Measurements from ENCODE around the gene GINS1. TPM values are rescaled to one million over a fixed set of nuclear protein-coding genes. Genes with fewer than 3 reads are reported as not detected.

GINS1 gene
- total and polyA plus RNA-seq, 2 of the 13 experiments (the other 11 are each of a cell fraction or from before 2014, with no cell fraction given), result 14.6 to 59.9 TPM

DNA sequence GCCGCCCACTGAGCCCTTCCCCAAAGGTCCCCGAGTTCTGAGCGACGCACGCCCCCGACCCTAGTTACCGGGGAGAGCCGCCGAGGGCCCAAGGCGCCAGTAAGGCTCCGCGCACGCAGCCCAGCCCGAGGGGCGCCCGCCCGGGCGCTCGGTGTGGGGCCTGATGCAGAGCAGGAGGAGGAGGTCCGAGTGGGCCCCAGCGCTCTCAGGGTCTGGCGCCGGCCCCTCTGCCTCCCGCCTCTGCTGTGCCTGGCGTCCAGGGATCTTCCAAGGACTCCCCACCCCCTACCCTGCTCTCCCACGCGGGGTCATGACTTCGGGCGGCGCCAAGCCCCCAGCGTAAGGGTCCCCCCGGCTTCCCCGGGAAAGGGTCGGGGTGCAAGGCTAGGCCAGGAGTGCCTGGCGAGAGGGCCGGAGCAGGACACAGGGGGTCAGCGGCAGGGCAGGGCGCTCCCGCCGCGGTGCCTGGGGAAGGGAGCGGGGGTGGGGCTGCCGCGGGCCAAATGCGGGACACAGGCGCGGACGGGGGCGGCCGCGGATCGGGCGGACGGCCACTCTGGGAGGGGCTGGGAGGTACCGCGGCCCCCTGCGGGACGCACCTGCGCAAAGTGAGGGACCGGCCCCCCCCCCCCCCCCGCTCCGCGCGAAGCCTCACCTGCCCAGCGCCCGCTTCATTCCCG is 17.5 kb upstream of the GINS1 start (continued):
- TF ChIP-seq ASH2L (IDR thresholded peaks at IDR 0.05; ENCODE audit: insufficient read length, low read depth, low read length) (peak; percentile 93), ZNF225 (CRISPR knock-in tag; IDR thresholded peaks at IDR 0.05) (0 out of 2 replicates have a peak, but pooled peaks have one; percentile 62), TCF12 (IDR thresholded peaks at IDR 0.05) (no peak), TCF12 (CRISPR knock-in tag; IDR thresholded peaks at IDR 0.05) (peak; percentile 89; the same call in 1 of the 2 replicates), ZBTB20 (CRISPR knock-in tag; IDR thresholded peaks at IDR 0.05; ENCODE audit: borderline replicate concordance, low read depth) (peak; percentile 65), ZNF776 (CRISPR knock-in tag; IDR thresholded peaks at IDR 0.05) (peak; percentile 83; the same call in 1 of the 2 replicates), SALL1 (CRISPR knock-in tag; IDR thresholded peaks at IDR 0.05) (peak; percentile 75), ZNF263 (CRISPR knock-in tag; IDR thresholded peaks at IDR 0.05) (peak; percentile 41; the same call in 1 of the 2 replicates), YEATS4 (CRISPR knock-in tag; IDR thresholded peaks at IDR 0.05; ENCODE audit: borderline replicate concordance) (peak; percentile 46), ZNF652 (CRISPR knock-in tag; IDR thresholded peaks at IDR 0.05; ENCODE audit: borderline replicate concordance, low read depth) (no peak), ZNF460 (CRISPR knock-in tag; IDR thresholded peaks at IDR 0.05; ENCODE audit: borderline replicate concordance) (no peak), REPIN1 (CRISPR knock-in tag; IDR thresholded peaks at IDR 0.05; ENCODE audit: borderline replicate concordance, low read depth) (peak; percentile 75; the same call in 1 of the 2 replicates), ZNF30 (CRISPR knock-in tag; IDR thresholded peaks at IDR 0.05) (peak; percentile 94), MBNL3 (CRISPR knock-in tag; conservative IDR thresholded peaks at IDR 0.05) (no peak), TAF15 (IDR thresholded peaks at IDR 0.05; ENCODE audit: low read depth, low read length, poor library complexity, severe bottlenecking) (peak; percentile 94)
- TF ChIP-seq, protein P1, sequence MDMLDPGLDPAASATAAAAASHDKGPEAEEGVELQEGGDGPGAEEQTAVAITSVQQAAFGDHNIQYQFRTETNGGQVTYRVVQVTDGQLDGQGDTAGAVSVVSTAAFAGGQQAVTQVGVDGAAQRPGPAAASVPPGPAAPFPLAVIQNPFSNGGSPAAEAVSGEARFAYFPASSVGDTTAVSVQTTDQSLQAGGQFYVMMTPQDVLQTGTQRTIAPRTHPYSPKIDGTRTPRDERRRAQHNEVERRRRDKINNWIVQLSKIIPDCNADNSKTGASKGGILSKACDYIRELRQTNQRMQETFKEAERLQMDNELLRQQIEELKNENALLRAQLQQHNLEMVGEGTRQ (IDR thresholded peaks at IDR 0.05; ENCODE audit: low read depth, low read length), result no peak
- TF ChIP-seq, protein P1 (CRISPR knock-in tag; IDR thresholded peaks at IDR 0.05; ENCODE audit: borderline replicate concordance), result no peak
- TF ChIP-seq, protein P2, sequence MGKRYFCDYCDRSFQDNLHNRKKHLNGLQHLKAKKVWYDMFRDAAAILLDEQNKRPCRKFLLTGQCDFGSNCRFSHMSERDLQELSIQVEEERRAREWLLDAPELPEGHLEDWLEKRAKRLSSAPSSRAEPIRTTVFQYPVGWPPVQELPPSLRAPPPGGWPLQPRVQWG (CRISPR knock-in tag; IDR thresholded peaks at IDR 0.05; ENCODE audit: borderline replicate concordance, low read depth), result no peak
- TF ChIP-seq, protein P3, sequence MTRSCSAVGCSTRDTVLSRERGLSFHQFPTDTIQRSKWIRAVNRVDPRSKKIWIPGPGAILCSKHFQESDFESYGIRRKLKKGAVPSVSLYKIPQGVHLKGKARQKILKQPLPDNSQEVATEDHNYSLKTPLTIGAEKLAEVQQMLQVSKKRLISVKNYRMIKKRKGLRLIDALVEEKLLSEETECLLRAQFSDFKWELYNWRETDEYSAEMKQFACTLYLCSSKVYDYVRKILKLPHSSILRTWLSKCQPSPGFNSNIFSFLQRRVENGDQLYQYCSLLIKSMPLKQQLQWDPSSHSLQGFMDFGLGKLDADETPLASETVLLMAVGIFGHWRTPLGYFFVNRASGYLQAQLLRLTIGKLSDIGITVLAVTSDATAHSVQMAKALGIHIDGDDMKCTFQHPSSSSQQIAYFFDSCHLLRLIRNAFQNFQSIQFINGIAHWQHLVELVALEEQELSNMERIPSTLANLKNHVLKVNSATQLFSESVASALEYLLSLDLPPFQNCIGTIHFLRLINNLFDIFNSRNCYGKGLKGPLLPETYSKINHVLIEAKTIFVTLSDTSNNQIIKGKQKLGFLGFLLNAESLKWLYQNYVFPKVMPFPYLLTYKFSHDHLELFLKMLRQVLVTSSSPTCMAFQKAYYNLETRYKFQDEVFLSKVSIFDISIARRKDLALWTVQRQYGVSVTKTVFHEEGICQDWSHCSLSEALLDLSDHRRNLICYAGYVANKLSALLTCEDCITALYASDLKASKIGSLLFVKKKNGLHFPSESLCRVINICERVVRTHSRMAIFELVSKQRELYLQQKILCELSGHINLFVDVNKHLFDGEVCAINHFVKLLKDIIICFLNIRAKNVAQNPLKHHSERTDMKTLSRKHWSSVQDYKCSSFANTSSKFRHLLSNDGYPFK (CRISPR knock-in tag; IDR thresholded peaks at IDR 0.05; ENCODE audit: borderline replicate concordance), result no peak; the same call in 1 of the 2 replicates

Data from HepG2 (cell line).